WI38 (cell line): ENCODE measurements around the gene PSMD1.
"Not testable (repeated sequence)": the region's sequence is repeated elsewhere in the genome, so short reads cannot be mapped to it uniquely, and the experiment has no call there.

Source experiments
- H3K4me3 ChIP-seq: 2 replicates; pipeline ENCODE4 v1.5.1; 2011; ENCODE audit warnings: low read depth, mild to moderate bottlenecking, control low read depth, low read length
- CTCF ChIP-seq: IDR thresholded peaks from 2 replicates; pipeline ENCODE4 v1.5.1; 2012; ENCODE audit warnings: low read depth, mild to moderate bottlenecking, control low read depth, low read length

The PSMD1 gene

GRCh38 chr2:231174211-231174651 is 117.6 kb downstream of the PSMD1 start:
- no peak for TF ChIP-seq CTCF
- no peak overlapping the region for H3K4me3 ChIP-seq

DNA sequence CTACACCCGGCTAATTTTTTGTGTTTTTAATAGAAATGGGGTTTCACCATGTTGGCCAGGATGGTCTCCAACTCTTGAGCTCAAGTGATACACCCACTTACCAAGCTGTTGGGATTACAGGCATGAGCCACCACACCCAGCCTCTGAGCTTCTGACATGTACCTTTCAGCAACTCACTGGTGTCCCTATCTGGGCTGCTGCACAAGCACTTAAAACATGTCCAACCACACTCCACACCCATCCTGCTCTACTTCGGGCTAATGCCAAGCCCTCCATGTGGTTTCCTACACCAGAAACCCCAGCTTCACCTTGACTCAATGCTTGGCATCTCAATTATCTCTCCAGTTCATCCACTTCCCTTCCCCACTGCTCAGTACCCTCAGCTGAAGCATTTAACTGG is 119.4 kb downstream of the PSMD1 start:
- TF ChIP-seq CTCF = no peak

GRCh38 chr2:231177156-231178025 is 120.7 kb downstream of the PSMD1 start:
- TF ChIP-seq CTCF = no peak
- H3K4me3 ChIP-seq = no peak overlapping the region

More for the DNA sequence above, 119.4 kb downstream of the PSMD1 start:
- no peak overlapping the region for H3K4me3 ChIP-seq

DNA sequence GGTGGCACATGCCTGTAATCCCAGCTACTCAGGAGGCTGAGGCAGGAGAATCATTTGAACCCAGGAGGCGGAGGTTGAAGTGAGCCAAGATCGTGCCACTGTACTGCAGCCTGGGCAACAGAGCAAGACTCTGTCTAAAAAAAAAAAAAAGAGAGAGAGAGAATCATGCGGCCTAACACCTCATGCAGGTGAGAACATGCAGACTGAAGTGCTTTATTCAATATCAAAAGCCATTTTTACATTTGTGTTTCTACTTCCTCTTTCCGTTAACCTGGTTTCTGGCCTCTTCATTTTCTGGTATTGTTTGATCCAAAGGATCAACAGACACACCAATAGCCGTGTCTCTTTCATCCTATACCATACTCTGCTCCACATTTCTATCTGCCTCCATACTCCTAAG is 122.1 kb downstream of the PSMD1 start:
- not testable (repeated sequence) for H3K4me3 ChIP-seq

GRCh38 chr2:231181860-231182512 is 125.3 kb downstream of the PSMD1 start:
- no peak for TF ChIP-seq CTCF
- H3K4me3 ChIP-seq = no peak overlapping the region

GRCh38 chr2:231182513-231182899 is 125.8 kb downstream of the PSMD1 start:
- H3K4me3 ChIP-seq = no peak overlapping the region
- TF ChIP-seq CTCF = no peak

- H3K4me3 ChIP-seq = no peak overlapping the region
- no peak for TF ChIP-seq CTCF
Observed at GRCh38 chr2:231183851-231184250, 127.2 kb downstream of the PSMD1 start.
